ENCODE measurements around the gene TEX13D.

- TF ChIP-seq POLR2A (IDR thresholded peaks at IDR 0.05; ENCODE audit: borderline replicate concordance, extremely low read depth, insufficient read depth, insufficient read length): no peak
- TF ChIP-seq, protein P1, sequence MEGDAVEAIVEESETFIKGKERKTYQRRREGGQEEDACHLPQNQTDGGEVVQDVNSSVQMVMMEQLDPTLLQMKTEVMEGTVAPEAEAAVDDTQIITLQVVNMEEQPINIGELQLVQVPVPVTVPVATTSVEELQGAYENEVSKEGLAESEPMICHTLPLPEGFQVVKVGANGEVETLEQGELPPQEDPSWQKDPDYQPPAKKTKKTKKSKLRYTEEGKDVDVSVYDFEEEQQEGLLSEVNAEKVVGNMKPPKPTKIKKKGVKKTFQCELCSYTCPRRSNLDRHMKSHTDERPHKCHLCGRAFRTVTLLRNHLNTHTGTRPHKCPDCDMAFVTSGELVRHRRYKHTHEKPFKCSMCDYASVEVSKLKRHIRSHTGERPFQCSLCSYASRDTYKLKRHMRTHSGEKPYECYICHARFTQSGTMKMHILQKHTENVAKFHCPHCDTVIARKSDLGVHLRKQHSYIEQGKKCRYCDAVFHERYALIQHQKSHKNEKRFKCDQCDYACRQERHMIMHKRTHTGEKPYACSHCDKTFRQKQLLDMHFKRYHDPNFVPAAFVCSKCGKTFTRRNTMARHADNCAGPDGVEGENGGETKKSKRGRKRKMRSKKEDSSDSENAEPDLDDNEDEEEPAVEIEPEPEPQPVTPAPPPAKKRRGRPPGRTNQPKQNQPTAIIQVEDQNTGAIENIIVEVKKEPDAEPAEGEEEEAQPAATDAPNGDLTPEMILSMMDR (IDR thresholded peaks at IDR 0.05 in 2 of 3, conservative IDR thresholded peaks at IDR 0.05 in 1 of 3; ENCODE audit: borderline replicate concordance in 1 of 3, insufficient read depth in 1 of 3, low read depth in 2 of 3, low read length in 2 of 3): no peak
- TF ChIP-seq SRF (IDR thresholded peaks at IDR 0.05; ENCODE audit: low read depth): no peak
- no peak for TF ChIP-seq POLR2AphosphoS5 (IDR thresholded peaks at IDR 0.05; ENCODE audit: low read depth, low read length)
- TF ChIP-seq EZH2phosphoT487 (IDR thresholded peaks at IDR 0.05; ENCODE audit: borderline replicate concordance): no peak
- no peak for TF ChIP-seq JUND (IDR thresholded peaks at IDR 0.05)
- no peak for TF ChIP-seq CBX3 (IDR thresholded peaks at IDR 0.05; ENCODE audit: low read depth)
- no peak for TF ChIP-seq SP1 (IDR thresholded peaks at IDR 0.05; ENCODE audit: low read depth)
- TF ChIP-seq, protein P2, sequence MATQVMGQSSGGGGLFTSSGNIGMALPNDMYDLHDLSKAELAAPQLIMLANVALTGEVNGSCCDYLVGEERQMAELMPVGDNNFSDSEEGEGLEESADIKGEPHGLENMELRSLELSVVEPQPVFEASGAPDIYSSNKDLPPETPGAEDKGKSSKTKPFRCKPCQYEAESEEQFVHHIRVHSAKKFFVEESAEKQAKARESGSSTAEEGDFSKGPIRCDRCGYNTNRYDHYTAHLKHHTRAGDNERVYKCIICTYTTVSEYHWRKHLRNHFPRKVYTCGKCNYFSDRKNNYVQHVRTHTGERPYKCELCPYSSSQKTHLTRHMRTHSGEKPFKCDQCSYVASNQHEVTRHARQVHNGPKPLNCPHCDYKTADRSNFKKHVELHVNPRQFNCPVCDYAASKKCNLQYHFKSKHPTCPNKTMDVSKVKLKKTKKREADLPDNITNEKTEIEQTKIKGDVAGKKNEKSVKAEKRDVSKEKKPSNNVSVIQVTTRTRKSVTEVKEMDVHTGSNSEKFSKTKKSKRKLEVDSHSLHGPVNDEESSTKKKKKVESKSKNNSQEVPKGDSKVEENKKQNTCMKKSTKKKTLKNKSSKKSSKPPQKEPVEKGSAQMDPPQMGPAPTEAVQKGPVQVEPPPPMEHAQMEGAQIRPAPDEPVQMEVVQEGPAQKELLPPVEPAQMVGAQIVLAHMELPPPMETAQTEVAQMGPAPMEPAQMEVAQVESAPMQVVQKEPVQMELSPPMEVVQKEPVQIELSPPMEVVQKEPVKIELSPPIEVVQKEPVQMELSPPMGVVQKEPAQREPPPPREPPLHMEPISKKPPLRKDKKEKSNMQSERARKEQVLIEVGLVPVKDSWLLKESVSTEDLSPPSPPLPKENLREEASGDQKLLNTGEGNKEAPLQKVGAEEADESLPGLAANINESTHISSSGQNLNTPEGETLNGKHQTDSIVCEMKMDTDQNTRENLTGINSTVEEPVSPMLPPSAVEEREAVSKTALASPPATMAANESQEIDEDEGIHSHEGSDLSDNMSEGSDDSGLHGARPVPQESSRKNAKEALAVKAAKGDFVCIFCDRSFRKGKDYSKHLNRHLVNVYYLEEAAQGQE (IDR thresholded peaks at IDR 0.05; ENCODE audit: low read depth): no peak
- TF ChIP-seq EZH2 (IDR thresholded peaks at IDR 0.05): no peak
- no peak for TF ChIP-seq CEBPB (IDR thresholded peaks at IDR 0.05; ENCODE audit: low read depth)
- no peak for TF ChIP-seq RAD21 (IDR thresholded peaks at IDR 0.05; ENCODE audit: low read depth)
Observed at GRCh38 chrX:124358800-124359383, 26.4 kb downstream of the TEX13D start.
